GM12891 (cell line): ENCODE data around the gene SLC2A4RG.
A peak's percentile ranks its signal among the peaks of the same experiment; 100 is the strongest.

ENCODE experiments used
- DNase-seq: peaks from one replicate; pipeline ENCODE4 v3.0.0; 2011; ENCODE audit warnings: low spot score; ENCODE audit not compliant: insufficient read length
- FAIRE-seq: peaks from 2 replicates; lab custom pipeline; 2011; peaks lifted over from hg19 to GRCh38; lab: Jason Lieb, UNC
- PAX5 ChIP-seq: IDR thresholded peaks from 2 replicates; pipeline ENCODE4 v1.6.1; 2011; ENCODE audit warnings: low read length, moderate library complexity, mild to moderate bottlenecking; ENCODE audit not compliant: insufficient read depth, severe bottlenecking
- POLR2A ChIP-seq: IDR thresholded peaks from 2 replicates; pipeline ENCODE4 v1.6.1; 2011; ENCODE audit warnings: low read depth, low read length, control low read depth
- POLR2AphosphoS5 ChIP-seq: IDR thresholded peaks from 2 replicates; pipeline ENCODE4 v1.6.1; 2011; ENCODE audit warnings: low read depth, low read length, control low read depth
- POU2F2 ChIP-seq: IDR thresholded peaks from 2 replicates; pipeline ENCODE4 v1.6.1; 2011; ENCODE audit warnings: low read depth, mild to moderate bottlenecking, control low read depth, low read length, moderate library complexity
- SPI1 ChIP-seq: IDR thresholded peaks from 2 replicates; pipeline ENCODE4 v1.6.1; 2011; ENCODE audit warnings: low read depth, low read length, control low read depth
- TAF1 ChIP-seq: IDR thresholded peaks from 2 replicates; pipeline ENCODE4 v1.6.1; 2011; ENCODE audit warnings: low read depth, low read length, control low read depth

The SLC2A4RG gene

GRCh38 chr20:63731410-63731809 is 8.2 kb upstream of the SLC2A4RG start:
- FAIRE-seq, result no peak
- 0 out of 2 replicates have a peak, but pooled peaks have one; percentile 9 for TF ChIP-seq POLR2AphosphoS5
- TF ChIP-seq PAX5, result no peak
- no peak for DNase-seq

GRCh38 chr20:63732118-63733095 is 7.2 kb upstream of the SLC2A4RG start:
- peak; percentile 85 for FAIRE-seq
- no peak for DNase-seq
- TF ChIP-seq POLR2AphosphoS5, result peak; percentile 58
- no peak for TF ChIP-seq POLR2A
- 0 out of 2 replicates have a peak, but pooled peaks have one; percentile 13 for TF ChIP-seq POU2F2
- no peak for TF ChIP-seq TAF1
- TF ChIP-seq PAX5, result no peak
- TF ChIP-seq SPI1, result no peak

- FAIRE-seq, result no peak
- DNase-seq, result no peak
- TF ChIP-seq SPI1 (no peak), POLR2AphosphoS5 (no peak), POLR2A (no peak), POU2F2 (no peak), PAX5 (no peak), TAF1 (no peak)
Measured at GRCh38 chr20:63733117-63733516, 6.5 kb upstream of the SLC2A4RG start.

- FAIRE-seq (no peak), DNase-seq (no peak)
- TF ChIP-seq POLR2AphosphoS5 (no peak), PAX5 (no peak), POLR2A (no peak), TAF1 (no peak), POU2F2 (no peak), SPI1 (no peak)
Measured at GRCh38 chr20:63733579-63734081, 5.9 kb upstream of the SLC2A4RG start.

GRCh38 chr20:63734111-63734945 is 5.2 kb upstream of the SLC2A4RG start:
- TF ChIP-seq POU2F2 (no peak), POLR2A (0 out of 2 replicates have a peak, but pooled peaks have one; percentile 25), SPI1 (no peak), POLR2AphosphoS5 (0 out of 2 replicates have a peak, but pooled peaks have one; percentile 19)
- DNase-seq (no peak), FAIRE-seq (no peak)

DNA sequence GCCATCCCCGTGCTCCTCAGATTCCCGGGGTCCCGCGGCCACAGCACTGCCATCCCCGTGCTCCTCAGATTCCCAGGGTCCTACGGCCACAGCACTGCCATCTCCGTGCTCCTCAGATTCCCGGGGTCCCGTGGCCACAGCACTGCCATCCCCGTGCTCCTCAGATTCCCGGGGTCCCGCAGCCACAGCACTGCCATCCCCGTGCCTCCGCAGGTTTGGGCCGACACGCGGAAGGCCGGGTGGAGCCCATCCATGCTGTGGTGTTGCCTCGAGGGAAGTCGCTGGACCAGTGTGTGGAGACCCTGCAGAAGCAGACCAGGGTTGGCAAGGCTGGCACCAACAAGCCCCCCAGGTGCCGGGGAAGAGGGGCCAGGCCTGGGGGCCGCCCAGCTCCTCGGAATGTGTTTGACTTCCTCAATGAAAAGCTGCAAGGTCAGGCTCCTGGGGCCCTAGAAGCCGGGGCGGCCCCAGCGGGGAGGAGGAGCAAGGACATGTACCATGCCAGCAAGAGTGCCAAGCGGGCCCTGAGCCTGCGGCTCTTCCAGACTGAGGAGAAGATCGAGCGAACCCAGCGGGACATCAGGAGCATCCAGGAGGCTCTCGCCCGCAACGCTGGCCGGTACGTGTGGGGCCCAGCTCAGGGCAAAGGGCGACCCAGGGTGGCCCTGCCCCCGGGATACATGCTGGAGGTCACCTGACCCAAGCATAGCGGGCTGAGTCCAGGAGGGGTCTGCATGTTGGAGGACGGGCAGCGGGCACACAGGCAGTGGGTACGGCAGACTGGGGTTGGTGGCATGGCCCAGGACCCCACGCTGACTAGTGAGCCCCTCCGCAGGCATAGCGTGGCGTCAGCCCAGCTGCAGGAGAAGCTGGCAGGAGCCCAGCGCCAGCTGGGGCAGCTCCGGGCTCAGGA is 4.4 kb upstream of the SLC2A4RG start:
- TF ChIP-seq POLR2A (no peak), POU2F2 (no peak), PAX5 (no peak), POLR2AphosphoS5 (no peak), SPI1 (no peak), TAF1 (no peak)
- no peak for DNase-seq
- FAIRE-seq, result no peak

DNA sequence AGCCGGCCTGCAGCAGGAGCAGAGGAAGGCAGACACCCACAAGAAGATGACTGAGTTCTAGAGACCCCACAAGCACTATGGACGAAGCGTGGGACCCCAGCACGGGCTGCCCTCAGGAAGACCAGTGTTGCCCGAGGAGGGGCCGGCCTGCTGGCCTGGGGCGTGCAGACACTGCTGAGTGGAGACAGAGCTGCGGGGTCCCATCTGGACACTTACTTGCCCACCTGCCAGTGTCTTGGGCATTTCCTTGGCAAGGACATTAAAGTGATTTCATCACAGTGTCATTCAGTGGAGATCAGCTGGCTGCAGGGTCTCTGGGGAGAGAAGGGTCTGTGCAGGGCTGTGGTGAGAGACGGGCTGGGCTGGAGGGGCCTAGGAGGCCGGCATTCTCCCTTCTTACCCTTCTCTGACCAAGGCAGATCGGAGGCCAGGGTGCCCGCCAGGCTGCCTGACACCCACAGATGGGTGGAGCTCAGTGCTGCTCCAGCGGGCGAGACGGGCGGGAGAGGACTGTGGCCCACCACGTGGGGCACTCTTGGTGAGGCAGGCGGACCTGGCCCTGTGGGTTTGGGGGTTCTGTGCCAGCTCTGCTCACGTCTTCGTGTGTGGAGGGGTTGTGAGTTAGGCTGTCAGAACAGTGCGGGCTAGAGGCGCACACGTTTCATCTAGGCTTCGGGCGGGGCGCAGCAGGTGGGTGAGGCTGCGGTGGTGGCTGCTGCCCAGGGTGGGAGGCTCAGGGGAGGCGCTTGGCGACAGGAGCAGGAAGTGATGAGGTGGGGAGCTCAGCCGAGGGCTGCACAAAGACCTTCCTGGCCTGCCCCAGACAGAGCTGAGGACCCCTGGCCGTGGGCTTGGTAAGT is 3.5 kb upstream of the SLC2A4RG start, which contains the start of gene LIME1:
TSS of gene LIME1 (plus strand) at position 806 of the 860 bp plus-strand sequence. CDS start 886 bp downstream, outside the sequence.
- TF ChIP-seq TAF1 (no peak), POLR2A (peak; percentile 30; the same call in 1 of the 2 replicates)
- FAIRE-seq, result peak; percentile 97
- DNase-seq, result peak; percentile 80

GRCh38 chr20:63736893-63737694 is 2.5 kb upstream of the SLC2A4RG start:
- FAIRE-seq, result no peak
- no peak for DNase-seq
- TF ChIP-seq PAX5 (no peak), POU2F2 (no peak), SPI1 (no peak), POLR2A (no peak), POLR2AphosphoS5 (peak; percentile 33; the same call in 1 of the 2 replicates)
